GM12801 (cell line): Measurements from ENCODE around the gene CADM1.

Experiments
- TF ChIP-seq, protein P1 (sequence below): IDR thresholded peaks from one replicate; pipeline ENCODE4 v1.5.1; 2011; ENCODE audit warnings: control low read depth; ENCODE audit not compliant: insufficient read length; ENCODE audit errors: extremely low read depth

Gene CADM1

GRCh38 chr11:115207916-115208315 is 296.3 kb downstream of the CADM1 start:
- TF ChIP-seq, protein P1, sequence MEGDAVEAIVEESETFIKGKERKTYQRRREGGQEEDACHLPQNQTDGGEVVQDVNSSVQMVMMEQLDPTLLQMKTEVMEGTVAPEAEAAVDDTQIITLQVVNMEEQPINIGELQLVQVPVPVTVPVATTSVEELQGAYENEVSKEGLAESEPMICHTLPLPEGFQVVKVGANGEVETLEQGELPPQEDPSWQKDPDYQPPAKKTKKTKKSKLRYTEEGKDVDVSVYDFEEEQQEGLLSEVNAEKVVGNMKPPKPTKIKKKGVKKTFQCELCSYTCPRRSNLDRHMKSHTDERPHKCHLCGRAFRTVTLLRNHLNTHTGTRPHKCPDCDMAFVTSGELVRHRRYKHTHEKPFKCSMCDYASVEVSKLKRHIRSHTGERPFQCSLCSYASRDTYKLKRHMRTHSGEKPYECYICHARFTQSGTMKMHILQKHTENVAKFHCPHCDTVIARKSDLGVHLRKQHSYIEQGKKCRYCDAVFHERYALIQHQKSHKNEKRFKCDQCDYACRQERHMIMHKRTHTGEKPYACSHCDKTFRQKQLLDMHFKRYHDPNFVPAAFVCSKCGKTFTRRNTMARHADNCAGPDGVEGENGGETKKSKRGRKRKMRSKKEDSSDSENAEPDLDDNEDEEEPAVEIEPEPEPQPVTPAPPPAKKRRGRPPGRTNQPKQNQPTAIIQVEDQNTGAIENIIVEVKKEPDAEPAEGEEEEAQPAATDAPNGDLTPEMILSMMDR: no peak

GRCh38 chr11:115207166-115207591 is 297.0 kb downstream of the CADM1 start:
- TF ChIP-seq, protein P1: no peak

DNA sequence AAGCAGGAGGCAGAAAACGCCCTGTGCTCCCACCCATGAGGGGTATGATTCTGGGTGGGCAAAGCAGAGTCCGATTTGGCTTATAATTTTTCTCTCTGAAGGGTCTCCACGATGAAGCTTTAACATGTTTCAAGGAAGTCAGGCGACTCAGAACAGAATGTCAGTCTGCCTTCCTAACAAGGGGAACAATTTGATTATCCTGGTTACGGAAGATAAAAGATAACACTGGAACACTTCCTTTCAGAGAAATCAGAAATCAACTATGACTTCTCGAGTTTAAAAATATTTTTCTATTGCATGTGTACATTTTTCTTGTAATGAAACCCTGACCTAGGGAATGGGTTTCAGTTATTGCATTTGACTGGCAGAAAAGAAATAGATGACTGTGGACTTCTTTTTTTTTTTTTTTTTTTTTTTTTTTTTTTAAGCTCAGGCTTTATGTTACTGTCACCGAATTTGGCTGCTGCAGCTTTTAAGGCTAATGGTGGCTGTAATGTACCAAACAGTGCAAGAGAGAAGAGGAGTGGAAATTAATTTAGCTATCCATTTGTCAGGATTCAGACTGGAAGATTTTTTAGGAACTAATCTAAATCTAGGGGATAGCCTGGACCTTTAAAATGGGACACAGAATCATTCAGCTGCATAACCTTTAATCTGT is 297.7 kb downstream of the CADM1 start:
- TF ChIP-seq, protein P1: no peak

- TF ChIP-seq, protein P1: no peak
Observed at GRCh38 chr11:115202900-115203552, 301.2 kb downstream of the CADM1 start.

DNA sequence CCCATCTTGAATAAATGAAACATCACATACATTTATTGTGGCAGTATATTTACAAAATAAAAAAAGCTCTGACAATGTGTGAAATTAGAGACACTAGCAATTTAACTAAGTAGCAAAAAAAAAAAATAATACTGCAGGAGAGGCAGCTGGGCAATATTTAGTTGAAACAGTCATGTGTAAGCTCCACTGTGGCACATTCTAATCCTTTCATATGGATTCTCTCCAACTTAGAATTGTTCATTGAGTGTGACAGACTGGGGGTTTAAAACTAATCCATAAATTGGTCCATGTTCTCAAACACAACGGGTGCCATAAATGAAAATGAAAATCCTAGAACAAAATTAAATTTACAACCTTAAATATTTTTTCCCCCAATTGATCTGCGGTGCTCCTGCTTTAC is 302.1 kb downstream of the CADM1 start:
- TF ChIP-seq, protein P1: no peak

GRCh38 chr11:115201111-115201792 is 303.0 kb downstream of the CADM1 start:
- TF ChIP-seq, protein P1: no peak

DNA sequence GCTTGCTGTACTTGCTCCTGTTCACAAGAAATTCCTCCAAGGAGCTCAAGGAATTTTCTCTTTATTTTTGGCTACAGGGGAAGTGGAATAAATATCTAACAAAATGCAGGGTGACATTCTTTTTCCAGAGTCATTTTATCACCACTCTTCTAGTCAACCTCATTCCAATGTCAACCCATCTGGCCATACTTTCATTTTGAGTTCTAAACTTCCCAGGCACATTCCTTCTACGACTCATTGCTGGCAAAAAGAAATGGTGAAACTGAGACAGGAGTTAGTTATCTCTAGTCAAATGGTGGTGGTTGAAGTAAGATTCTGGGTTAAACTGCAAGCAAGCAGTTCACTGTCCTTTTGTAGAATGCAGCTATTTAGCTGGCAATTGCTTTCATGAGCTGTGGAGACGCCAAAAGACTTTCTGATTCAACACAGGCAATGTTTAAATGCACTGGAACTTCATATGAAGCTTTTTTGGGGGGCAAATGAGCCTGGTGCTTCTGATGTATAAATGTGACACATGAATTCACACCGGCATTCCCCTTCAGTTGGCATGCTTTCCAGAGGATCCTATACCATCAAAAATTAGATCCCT is 304.6 kb downstream of the CADM1 start:
- TF ChIP-seq, protein P1: no peak
